HepG2 (cell line): ENCODE results near the gene PALMD.

Experiments
- JUND ChIP-seq: sonication (generic); formaldehyde crosslinking; IDR thresholded peaks from 2 replicates; pipeline ENCODE4 v1.8.0; 2022; ENCODE audit warnings: mild to moderate bottlenecking, missing genetic modification reagents
- ZNF772 ChIP-seq: sonication (generic); formaldehyde crosslinking; IDR thresholded peaks from 2 replicates; pipeline ENCODE4 v1.5.0; 2020; ENCODE audit warnings: mild to moderate bottlenecking, missing genetic modification reagents
- ZNF777 ChIP-seq: sonication (generic); formaldehyde crosslinking; IDR thresholded peaks from 2 replicates; pipeline ENCODE4 v1.4.0; 2020; ENCODE audit warnings: missing genetic modification reagents

GRCh38 chr1:99622702-99623347 is 23.1 kb upstream of the PALMD start:
- TF ChIP-seq JUND (CRISPR knock-in tag) (no peak), ZNF772 (CRISPR knock-in tag) (no peak), ZNF777 (no peak)
